ENCODE data around the gene FRMD4A.
A peak's percentile ranks its signal among the peaks of the same experiment; 100 is the strongest.
"Not testable (repeated sequence)": the region's sequence is repeated elsewhere in the genome, so short reads cannot be mapped to it uniquely, and the experiment has no call there.

Gene FRMD4A

GRCh38 chr10:13767148-13767547, 563.6 kb downstream of the FRMD4A start:
- not testable (repeated sequence) for DNase-seq

- DNase-seq, result no peak
These were observed 564.9 kb downstream of the FRMD4A start for GRCh38 chr10:13765641-13766341.

- no peak for DNase-seq
These were observed 569.1 kb downstream of the FRMD4A start for GRCh38 chr10:13761490-13762091.

GRCh38 chr10:13759168-13759567, 571.6 kb downstream of the FRMD4A start:
- DNase-seq, result no peak

- DNase-seq, result no peak
These were observed 572.0 kb downstream of the FRMD4A start for GRCh38 chr10:13758756-13759155.

GRCh38 chr10:13758312-13758711, 572.4 kb downstream of the FRMD4A start:
- no peak for DNase-seq

GRCh38 chr10:13754277-13754676, 576.4 kb downstream of the FRMD4A start:
- no peak for DNase-seq

GRCh38 chr10:13751191-13751764, 579.4 kb downstream of the FRMD4A start:
- DNase-seq, result no peak

- DNase-seq, result no peak
These were observed 580.2 kb downstream of the FRMD4A start for GRCh38 chr10:13750299-13751190.

- DNase-seq, result no peak
These were observed 585.5 kb downstream of the FRMD4A start for GRCh38 chr10:13745271-13745670.

GRCh38 chr10:13743963-13744362, 586.8 kb downstream of the FRMD4A start:
- DNase-seq, result no peak

- DNase-seq, result no peak
These were observed 587.5 kb downstream of the FRMD4A start for GRCh38 chr10:13743101-13743693.

GRCh38 chr10:13741438-13741837, 589.3 kb downstream of the FRMD4A start:
- no peak for DNase-seq

- DNase-seq, result no peak
These were observed 590.3 kb downstream of the FRMD4A start for GRCh38 chr10:13740461-13740860.

- DNase-seq, result no peak
These were observed 591.5 kb downstream of the FRMD4A start for GRCh38 chr10:13739183-13739582.

GRCh38 chr10:13736506-13736905, 594.2 kb downstream of the FRMD4A start:
- no peak for DNase-seq

GRCh38 chr10:13734151-13734550, 596.6 kb downstream of the FRMD4A start:
- DNase-seq, result peak; percentile 56

- no peak for DNase-seq
These were observed 597.7 kb downstream of the FRMD4A start for GRCh38 chr10:13733071-13733470.

GRCh38 chr10:13732465-13732881, 598.3 kb downstream of the FRMD4A start:
- DNase-seq, result no peak

- DNase-seq, result no peak
These were observed 598.9 kb downstream of the FRMD4A start for GRCh38 chr10:13731799-13732198.

- DNase-seq, result no peak
These were observed 599.8 kb downstream of the FRMD4A start for GRCh38 chr10:13730956-13731355.

- no peak for DNase-seq
These were observed 600.4 kb downstream of the FRMD4A start for GRCh38 chr10:13730306-13730652.

All from NCI-H187 treated with DMSO at 0.1 percent for 48 hours (cell line).